Measurements from ENCODE around the gene MC2R.

MC2R gene

GRCh38 chr18:13892098-13892497, 23.2 kb downstream of the MC2R start:
- no peak overlapping the region for H3K27ac ChIP-seq (ENCODE audit: low read depth, low read length)
- H3K4me3 ChIP-seq (ENCODE audit: low read depth in 1 of 2, low read length in 2 of 2): no peak overlapping the region
- no peaks in the 10 kb centered on the region for H3K36me3 ChIP-seq (ENCODE audit: insufficient read depth, low read length)
- H3K9ac ChIP-seq (ENCODE audit: low read length): no peak overlapping the region
- no peaks in the 10 kb centered on the region for H3K27me3 ChIP-seq (ENCODE audit: control insufficient read depth in 1 of 2, insufficient read depth in 2 of 2, low read length in 2 of 2)
- H3K4me1 ChIP-seq (ENCODE audit: insufficient read depth, low read length): no peaks in the 10 kb centered on the region
- H3K9me3 ChIP-seq (ENCODE audit: low read length): no peaks in the 10 kb centered on the region

- H3K9me3 ChIP-seq (ENCODE audit: low read length): no peaks in the 10 kb centered on the region
- no peak overlapping the region for H3K27ac ChIP-seq (ENCODE audit: low read depth, low read length)
- H3K27me3 ChIP-seq (ENCODE audit: control insufficient read depth in 1 of 2, insufficient read depth in 2 of 2, low read length in 2 of 2): no peaks in the 10 kb centered on the region
- H3K36me3 ChIP-seq (ENCODE audit: insufficient read depth, low read length): no peaks in the 10 kb centered on the region
- H3K4me3 ChIP-seq (ENCODE audit: low read depth in 1 of 2, low read length in 2 of 2): no peak overlapping the region
- H3K4me1 ChIP-seq (ENCODE audit: insufficient read depth, low read length): no peaks in the 10 kb centered on the region
- no peak overlapping the region for H3K9ac ChIP-seq (ENCODE audit: low read length)
Observed at GRCh38 chr18:13890761-13891361, 24.5 kb downstream of the MC2R start.

GRCh38 chr18:13889671-13890070, 25.7 kb downstream of the MC2R start:
- Histone ChIP-seq H3K27me3 (ENCODE audit: control insufficient read depth in 1 of 2, insufficient read depth in 2 of 2, low read length in 2 of 2) (no peaks in the 10 kb centered on the region), H3K36me3 (ENCODE audit: insufficient read depth, low read length) (no peaks in the 10 kb centered on the region), H3K4me1 (ENCODE audit: insufficient read depth, low read length) (no peaks in the 10 kb centered on the region), H3K27ac (ENCODE audit: low read depth, low read length) (no peak overlapping the region), H3K9me3 (ENCODE audit: low read length) (no peaks in the 10 kb centered on the region), H3K4me3 (ENCODE audit: low read depth in 1 of 2, low read length in 2 of 2) (no peak overlapping the region), H3K9ac (ENCODE audit: low read length) (no peak overlapping the region)

- no peak overlapping the region for H3K4me3 ChIP-seq (ENCODE audit: low read depth in 1 of 2, low read length in 2 of 2)
- no peaks in the 10 kb centered on the region for H3K27me3 ChIP-seq (ENCODE audit: control insufficient read depth in 1 of 2, insufficient read depth in 2 of 2, low read length in 2 of 2)
- H3K27ac ChIP-seq (ENCODE audit: low read depth, low read length): no peak overlapping the region
- no peaks in the 10 kb centered on the region for H3K4me1 ChIP-seq (ENCODE audit: insufficient read depth, low read length)
- no peaks in the 10 kb centered on the region for H3K36me3 ChIP-seq (ENCODE audit: insufficient read depth, low read length)
- H3K9me3 ChIP-seq (ENCODE audit: low read length): no peaks in the 10 kb centered on the region
- no peak overlapping the region for H3K9ac ChIP-seq (ENCODE audit: low read length)
Observed at GRCh38 chr18:13888191-13888716, 27.1 kb downstream of the MC2R start.

- Histone ChIP-seq H3K9me3 (ENCODE audit: low read length) (no peaks in the 10 kb centered on the region), H3K27me3 (ENCODE audit: control insufficient read depth in 1 of 2, insufficient read depth in 2 of 2, low read length in 2 of 2) (no peaks in the 10 kb centered on the region), H3K36me3 (ENCODE audit: insufficient read depth, low read length) (no peaks in the 10 kb centered on the region), H3K4me1 (ENCODE audit: insufficient read depth, low read length) (no peaks in the 10 kb centered on the region), H3K9ac (ENCODE audit: low read length) (no peak overlapping the region), H3K27ac (ENCODE audit: low read depth, low read length) (no peak overlapping the region), H3K4me3 (ENCODE audit: low read depth in 1 of 2, low read length in 2 of 2) (no peak overlapping the region)
Observed at GRCh38 chr18:13885009-13885408, 30.3 kb downstream of the MC2R start.

- Histone ChIP-seq H3K4me1 (ENCODE audit: insufficient read depth, low read length) (no peaks in the 10 kb centered on the region), H3K36me3 (ENCODE audit: insufficient read depth, low read length) (no peaks in the 10 kb centered on the region), H3K27ac (ENCODE audit: low read depth, low read length) (no peak overlapping the region), H3K9ac (ENCODE audit: low read length) (no peak overlapping the region), H3K4me3 (ENCODE audit: low read depth in 1 of 2, low read length in 2 of 2) (no peak overlapping the region), H3K27me3 (ENCODE audit: control insufficient read depth in 1 of 2, insufficient read depth in 2 of 2, low read length in 2 of 2) (no peaks in the 10 kb centered on the region), H3K9me3 (ENCODE audit: low read length) (no peaks in the 10 kb centered on the region)
Observed at GRCh38 chr18:13879937-13880336, 35.4 kb downstream of the MC2R start.

GRCh38 chr18:13879492-13879891, 35.8 kb downstream of the MC2R start:
- Histone ChIP-seq H3K27ac (ENCODE audit: low read depth, low read length) (no peak overlapping the region), H3K27me3 (ENCODE audit: control insufficient read depth in 1 of 2, insufficient read depth in 2 of 2, low read length in 2 of 2) (no peaks in the 10 kb centered on the region), H3K4me3 (ENCODE audit: low read depth in 1 of 2, low read length in 2 of 2) (no peak overlapping the region), H3K4me1 (ENCODE audit: insufficient read depth, low read length) (no peaks in the 10 kb centered on the region), H3K36me3 (ENCODE audit: insufficient read depth, low read length) (no peaks in the 10 kb centered on the region), H3K9me3 (ENCODE audit: low read length) (no peaks in the 10 kb centered on the region), H3K9ac (ENCODE audit: low read length) (no peak overlapping the region)

GRCh38 chr18:13878857-13879256, 36.5 kb downstream of the MC2R start:
- no peaks in the 10 kb centered on the region for H3K27me3 ChIP-seq (ENCODE audit: control insufficient read depth in 1 of 2, insufficient read depth in 2 of 2, low read length in 2 of 2)
- no peak overlapping the region for H3K4me3 ChIP-seq (ENCODE audit: low read depth in 1 of 2, low read length in 2 of 2)
- no peak overlapping the region for H3K9ac ChIP-seq (ENCODE audit: low read length)
- H3K36me3 ChIP-seq (ENCODE audit: insufficient read depth, low read length): no peaks in the 10 kb centered on the region
- H3K4me1 ChIP-seq (ENCODE audit: insufficient read depth, low read length): no peaks in the 10 kb centered on the region
- H3K27ac ChIP-seq (ENCODE audit: low read depth, low read length): no peak overlapping the region
- H3K9me3 ChIP-seq (ENCODE audit: low read length): no peaks in the 10 kb centered on the region

GRCh38 chr18:13877157-13877556, 38.2 kb downstream of the MC2R start:
- Histone ChIP-seq H3K9me3 (ENCODE audit: low read length) (no peaks in the 10 kb centered on the region), H3K4me3 (ENCODE audit: low read depth in 1 of 2, low read length in 2 of 2) (no peak overlapping the region), H3K36me3 (ENCODE audit: insufficient read depth, low read length) (no peaks in the 10 kb centered on the region), H3K27ac (ENCODE audit: low read depth, low read length) (no peak overlapping the region), H3K27me3 (ENCODE audit: control insufficient read depth in 1 of 2, insufficient read depth in 2 of 2, low read length in 2 of 2) (no peaks in the 10 kb centered on the region), H3K4me1 (ENCODE audit: insufficient read depth, low read length) (no peaks in the 10 kb centered on the region), H3K9ac (ENCODE audit: low read length) (no peak overlapping the region)

- H3K4me1 ChIP-seq (ENCODE audit: insufficient read depth, low read length): no peaks in the 10 kb centered on the region
- peaks cover 0 to 4% of the 10 kb centered on the region in 2 donors for H3K27me3 ChIP-seq (ENCODE audit: control insufficient read depth in 1 of 2, insufficient read depth in 2 of 2, low read length in 2 of 2)
- H3K4me3 ChIP-seq (ENCODE audit: low read depth in 1 of 2, low read length in 2 of 2): no peak overlapping the region
- no peaks in the 10 kb centered on the region for H3K36me3 ChIP-seq (ENCODE audit: insufficient read depth, low read length)
- no peaks in the 10 kb centered on the region for H3K9me3 ChIP-seq (ENCODE audit: low read length)
- H3K9ac ChIP-seq (ENCODE audit: low read length): no peak overlapping the region
- no peak overlapping the region for H3K27ac ChIP-seq (ENCODE audit: low read depth, low read length)
Observed at GRCh38 chr18:13874558-13874957, 40.8 kb downstream of the MC2R start.

GRCh38 chr18:13872932-13873331, 42.4 kb downstream of the MC2R start:
- peaks cover 0 to 4% of the 10 kb centered on the region in 2 donors for H3K27me3 ChIP-seq (ENCODE audit: control insufficient read depth in 1 of 2, insufficient read depth in 2 of 2, low read length in 2 of 2)

GRCh38 chr18:13872373-13872772, 43.0 kb downstream of the MC2R start:
- Histone ChIP-seq H3K27ac (ENCODE audit: low read depth, low read length) (no peak overlapping the region), H3K9ac (ENCODE audit: low read length) (no peak overlapping the region), H3K27me3 (ENCODE audit: control insufficient read depth in 1 of 2, insufficient read depth in 2 of 2, low read length in 2 of 2) (peaks cover 0 to 4% of the 10 kb centered on the region in 2 donors), H3K4me3 (ENCODE audit: low read depth in 1 of 2, low read length in 2 of 2) (no peak overlapping the region), H3K4me1 (ENCODE audit: insufficient read depth, low read length) (no peaks in the 10 kb centered on the region), H3K9me3 (ENCODE audit: low read length) (no peaks in the 10 kb centered on the region), H3K36me3 (ENCODE audit: insufficient read depth, low read length) (no peaks in the 10 kb centered on the region)

More at GRCh38 chr18:13872932-13873331, 42.4 kb downstream of the MC2R start:
- H3K27ac ChIP-seq (ENCODE audit: low read depth, low read length): no peak overlapping the region
- no peaks in the 10 kb centered on the region for H3K9me3 ChIP-seq (ENCODE audit: low read length)
- H3K4me3 ChIP-seq (ENCODE audit: low read depth in 1 of 2, low read length in 2 of 2): no peak overlapping the region
- no peaks in the 10 kb centered on the region for H3K4me1 ChIP-seq (ENCODE audit: insufficient read depth, low read length)
- no peaks in the 10 kb centered on the region for H3K36me3 ChIP-seq (ENCODE audit: insufficient read depth, low read length)
- H3K9ac ChIP-seq (ENCODE audit: low read length): no peak overlapping the region
